IPS-18c (cell line): Measurements from ENCODE around the gene ACE2.

Source experiments
- H3K4me3 ChIP-seq: 2 replicates; pipeline ENCODE4 v1.7.0; 2013; ENCODE audit warnings: low read depth, mild to moderate bottlenecking, low read length, moderate library complexity; ENCODE audit not compliant: insufficient read depth
- H3K9me3 ChIP-seq: one replicate; pipeline ENCODE4 v1.6.1; 2013; ENCODE audit warnings: mild to moderate bottlenecking, low read length, moderate library complexity; ENCODE audit not compliant: control insufficient read depth, insufficient read depth

ACE2 gene

DNA sequence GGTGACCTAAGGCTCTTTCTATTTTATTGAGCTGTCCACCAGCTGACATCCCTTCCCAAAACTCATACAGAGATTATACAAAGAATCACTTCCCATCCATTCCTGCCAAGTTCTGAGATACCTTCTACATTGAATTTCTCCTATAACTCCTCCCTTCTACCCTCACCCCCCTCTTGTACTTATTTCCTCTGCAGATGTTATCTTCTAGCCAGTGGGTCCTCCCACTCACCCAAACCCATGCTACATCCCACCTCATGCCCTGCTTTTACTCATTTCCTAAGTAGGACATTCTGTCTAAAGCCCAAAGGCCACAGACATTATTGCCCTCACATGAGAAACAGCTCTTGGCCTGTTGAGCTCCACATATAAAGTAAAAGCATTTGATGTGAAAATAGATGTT is 71.6 kb downstream of the ACE2 start:
- Histone ChIP-seq H3K9me3 (no peaks in the 10 kb centered on the region), H3K4me3 (no peak overlapping the region)

DNA sequence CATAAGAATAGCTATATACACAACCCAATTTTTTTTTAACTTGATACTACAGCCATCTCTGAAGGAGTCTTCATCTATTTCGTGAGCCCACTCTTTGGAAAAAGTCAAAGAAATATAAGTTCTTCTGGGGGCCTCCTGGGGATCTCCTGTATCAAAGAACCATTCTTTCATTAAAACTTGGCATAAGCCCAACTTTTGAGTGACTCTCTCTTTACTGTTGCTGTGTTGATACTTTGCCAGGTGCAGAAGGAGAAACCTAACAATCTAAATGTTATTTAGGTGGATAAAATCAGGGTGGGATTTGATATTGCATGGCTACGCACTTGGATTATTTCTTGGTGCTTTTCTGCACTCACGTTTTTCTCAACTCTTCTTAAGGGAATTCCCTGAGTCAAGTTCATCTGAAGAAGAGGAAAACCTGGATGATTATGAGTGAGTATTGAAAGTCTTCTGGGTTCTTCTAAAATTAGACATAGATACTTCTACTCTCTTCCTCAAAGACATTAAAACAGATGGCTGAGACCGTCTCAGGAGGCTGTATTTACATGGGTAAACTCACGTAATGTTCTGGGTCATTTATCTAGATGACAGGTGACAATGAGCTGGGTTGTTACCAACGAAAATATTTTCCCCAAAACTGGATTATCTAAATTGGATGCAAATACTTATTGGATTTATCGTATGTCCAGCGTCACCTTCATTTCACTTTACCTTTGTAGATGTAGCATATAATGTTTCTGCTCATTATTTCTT is 74.9 kb downstream of the ACE2 start:
- H3K9me3 ChIP-seq = no peaks in the 10 kb centered on the region
- no peak overlapping the region for H3K4me3 ChIP-seq

DNA sequence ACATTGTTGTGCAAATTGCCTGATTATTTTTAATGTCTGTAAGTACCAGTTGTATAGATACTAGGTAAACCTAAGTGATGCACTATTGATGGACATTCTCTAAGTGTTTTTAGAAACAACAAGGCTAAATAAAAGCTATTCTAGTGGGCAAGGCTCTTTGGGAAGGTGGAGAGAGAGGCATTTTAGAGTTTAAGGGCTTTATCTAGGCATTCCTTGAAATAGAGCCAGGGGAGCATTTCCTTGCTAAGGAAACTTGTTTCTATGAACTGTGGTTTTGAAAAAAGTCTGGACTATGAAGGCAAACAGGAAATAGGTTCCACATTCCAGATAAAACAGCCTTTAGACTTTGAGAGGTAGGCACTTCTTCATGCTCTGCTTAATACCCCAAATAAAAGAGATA is 76.3 kb downstream of the ACE2 start:
- no peak overlapping the region for H3K4me3 ChIP-seq

DNA sequence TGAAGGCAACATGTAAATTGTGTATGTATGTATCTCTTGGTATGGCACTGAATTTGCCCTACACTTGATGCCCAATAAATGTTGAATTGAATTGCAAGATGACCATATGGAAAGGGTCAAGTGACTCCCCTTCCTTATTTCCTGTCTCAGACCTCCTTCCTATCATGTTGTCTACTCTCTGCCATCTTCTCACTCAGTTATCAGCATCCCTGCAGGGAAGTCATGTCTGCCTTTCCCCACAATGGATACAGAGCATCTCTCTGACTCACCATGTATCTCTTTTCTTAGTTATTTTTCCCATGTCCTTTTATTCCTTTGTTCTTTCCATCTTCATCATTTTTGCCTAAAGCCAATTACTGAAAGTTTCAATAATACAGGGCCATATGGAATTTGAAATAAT is 77.7 kb downstream of the ACE2 start:
- Histone ChIP-seq H3K9me3 (no peaks in the 10 kb centered on the region), H3K4me3 (no peak overlapping the region)

More for the DNA sequence above, 76.3 kb downstream of the ACE2 start:
- no peaks in the 10 kb centered on the region for H3K9me3 ChIP-seq

DNA sequence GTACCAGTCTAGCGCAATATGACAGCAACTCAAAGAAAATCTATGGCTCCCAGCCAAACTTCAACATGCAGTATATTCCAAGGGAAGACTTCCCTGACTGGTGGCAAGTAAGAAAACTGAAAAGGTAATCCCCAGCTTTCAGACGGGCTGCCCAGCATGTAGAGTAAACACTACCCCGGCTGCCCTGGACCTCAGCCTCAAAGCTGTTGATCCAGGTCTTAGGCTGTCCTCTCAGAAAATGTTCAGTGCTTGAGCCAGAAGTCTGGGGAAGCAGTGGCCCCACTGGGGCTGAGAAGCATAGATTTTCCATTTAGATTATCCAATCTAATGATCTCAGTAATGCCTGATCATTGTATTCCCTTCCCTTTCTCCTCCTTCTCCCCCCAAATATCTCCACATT is 78.3 kb downstream of the ACE2 start:
- Histone ChIP-seq H3K4me3 (no peak overlapping the region), H3K9me3 (no peaks in the 10 kb centered on the region)

DNA sequence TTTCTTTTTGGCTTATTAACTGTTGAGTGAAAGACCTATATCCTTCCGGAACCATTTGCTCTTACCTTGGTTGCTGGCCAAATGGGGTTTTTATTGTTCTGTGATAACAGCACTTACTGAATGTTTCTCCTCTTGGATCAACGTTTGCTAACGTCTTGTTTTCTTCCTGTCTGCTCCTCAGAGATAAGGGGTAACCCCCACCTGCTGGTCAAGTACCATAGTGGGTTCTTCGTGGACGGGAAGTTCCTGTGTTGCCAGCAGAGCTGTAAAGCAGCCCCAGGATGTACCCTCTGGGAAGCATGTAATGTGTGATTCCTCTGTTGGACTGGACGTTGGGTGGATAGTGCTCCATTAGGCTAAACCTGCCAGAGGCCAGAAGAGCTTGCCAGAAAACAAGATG is 84.8 kb downstream of the ACE2 start:
- Histone ChIP-seq H3K9me3 (no peaks in the 10 kb centered on the region), H3K4me3 (no peak overlapping the region)

DNA sequence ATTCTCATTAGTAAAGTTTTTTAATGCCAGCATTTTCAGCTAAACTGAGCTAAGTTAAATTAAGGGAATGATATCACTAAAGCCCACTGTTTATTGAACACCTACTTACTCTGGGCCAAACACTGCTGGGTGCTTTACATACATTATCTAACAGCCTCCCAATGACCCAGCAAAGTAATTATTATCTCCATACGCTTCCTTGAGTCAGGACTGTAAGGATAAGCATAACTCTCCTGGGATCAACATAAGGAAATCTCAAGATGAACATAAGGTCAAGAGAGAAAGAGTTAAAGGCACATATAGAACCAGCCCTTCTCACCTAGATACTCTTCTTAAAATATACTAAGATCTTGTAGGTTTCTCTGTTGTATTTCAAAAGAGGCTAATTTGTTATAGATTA is 86.5 kb downstream of the ACE2 start:
- no peak overlapping the region for H3K4me3 ChIP-seq
- no peaks in the 10 kb centered on the region for H3K9me3 ChIP-seq

DNA sequence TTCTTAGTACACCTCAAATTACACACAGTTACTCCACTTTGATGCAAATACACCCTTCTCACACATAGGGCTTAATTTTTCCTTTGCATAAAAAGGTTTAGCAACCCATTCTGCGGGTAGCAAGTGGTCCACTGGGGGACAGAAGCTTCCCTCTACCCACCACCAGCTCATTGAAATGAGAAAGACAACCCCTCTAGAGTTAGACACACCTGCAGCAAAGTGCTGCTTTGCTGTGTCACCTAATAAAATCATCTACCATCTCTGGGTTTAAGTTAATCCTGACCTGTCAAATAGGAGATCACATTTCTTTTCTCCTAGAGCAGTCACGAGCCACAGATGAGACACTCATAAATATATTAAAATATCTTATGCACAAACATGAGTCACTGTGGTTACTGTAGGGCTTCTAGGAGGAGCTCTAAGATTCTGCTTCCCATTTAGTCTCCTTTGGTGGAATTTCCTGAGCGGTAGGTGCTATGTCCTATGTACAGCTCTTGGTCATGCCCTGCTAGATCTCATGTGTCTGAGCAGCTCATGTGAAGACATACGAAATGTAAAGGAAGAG is 88.3 kb downstream of the ACE2 start:
- Histone ChIP-seq H3K4me3 (no peak overlapping the region), H3K9me3 (no peaks in the 10 kb centered on the region)

DNA sequence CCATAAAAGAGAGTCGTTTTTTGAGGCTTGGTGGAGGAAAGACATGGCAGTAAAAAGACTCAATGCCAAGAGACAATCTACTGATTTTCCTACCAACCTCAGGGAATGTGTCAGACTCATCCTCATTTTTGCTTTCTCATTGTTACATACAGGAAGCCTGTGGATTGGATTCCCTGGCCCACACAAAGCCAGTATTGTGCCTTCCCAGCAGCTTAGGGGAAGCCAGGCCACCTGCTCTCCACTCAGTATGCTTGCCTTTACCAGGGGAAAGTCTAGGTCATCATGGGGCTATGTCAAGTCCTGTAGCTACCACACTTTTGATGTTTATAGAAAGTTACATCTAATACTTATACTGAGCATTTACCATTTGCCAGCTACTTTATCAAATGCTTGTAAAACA is 89.2 kb downstream of the ACE2 start:
- H3K4me3 ChIP-seq = no peak overlapping the region
- no peaks in the 10 kb centered on the region for H3K9me3 ChIP-seq
